ENCODE measurements around the gene PHLPP1. TPM values are rescaled to one million over a fixed set of nuclear protein-coding genes. Genes with fewer than 3 reads are reported as not detected.

Gene PHLPP1
- total and polyA plus RNA-seq, 9 of the 15 experiments (the other 6 are each of a cell fraction or from before 2014, with no cell fraction given): 0.56 to 9.0 (median 4.5) TPM

DNA sequence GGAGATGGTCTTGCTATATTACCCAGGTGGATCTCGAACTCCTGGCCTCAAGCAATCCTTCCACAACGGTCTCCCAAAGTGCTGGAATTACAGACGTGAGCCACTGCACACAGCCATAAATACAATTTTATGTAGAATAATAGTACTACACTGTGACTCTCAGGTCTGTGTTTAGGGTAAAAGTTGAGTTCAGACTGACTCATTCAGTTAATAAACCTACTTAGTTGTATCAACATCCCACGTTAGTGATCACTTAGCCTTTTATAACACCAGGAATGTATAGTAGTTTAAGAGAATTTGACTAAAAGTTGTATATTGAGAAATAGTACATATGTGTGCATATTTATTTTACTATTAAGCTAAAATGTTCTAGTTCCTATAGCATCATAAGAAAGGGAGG, 237.5 kb downstream of the PHLPP1 start (continued):
- no peak for TF ChIP-seq POLR2G (IDR thresholded peaks at IDR 0.05; ENCODE audit: low read depth, low read length)
- TF ChIP-seq, protein P1, sequence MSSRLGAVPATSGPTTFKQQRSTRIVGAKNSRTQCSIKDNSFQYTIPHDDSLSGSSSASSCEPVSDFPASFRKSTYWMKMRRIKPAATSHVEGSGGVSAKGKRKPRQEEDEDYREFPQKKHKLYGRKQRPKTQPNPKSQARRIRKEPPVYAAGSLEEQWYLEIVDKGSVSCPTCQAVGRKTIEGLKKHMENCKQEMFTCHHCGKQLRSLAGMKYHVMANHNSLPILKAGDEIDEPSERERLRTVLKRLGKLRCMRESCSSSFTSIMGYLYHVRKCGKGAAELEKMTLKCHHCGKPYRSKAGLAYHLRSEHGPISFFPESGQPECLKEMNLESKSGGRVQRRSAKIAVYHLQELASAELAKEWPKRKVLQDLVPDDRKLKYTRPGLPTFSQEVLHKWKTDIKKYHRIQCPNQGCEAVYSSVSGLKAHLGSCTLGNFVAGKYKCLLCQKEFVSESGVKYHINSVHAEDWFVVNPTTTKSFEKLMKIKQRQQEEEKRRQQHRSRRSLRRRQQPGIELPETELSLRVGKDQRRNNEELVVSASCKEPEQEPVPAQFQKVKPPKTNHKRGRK (tag; IDR thresholded peaks at IDR 0.05): no peak
- no peak for TF ChIP-seq NFRKB (IDR thresholded peaks at IDR 0.05; ENCODE audit: low read depth)
- TF ChIP-seq KHSRP (IDR thresholded peaks at IDR 0.05): no peak
- TF ChIP-seq CBX8 (IDR thresholded peaks at IDR 0.05; ENCODE audit: borderline replicate concordance, extremely low read depth, low read depth, low read length, poor library complexity, severe bottlenecking): no peak
- TF ChIP-seq POLR2B (IDR thresholded peaks at IDR 0.05; ENCODE audit: low read depth, partially characterized antibody): no peak
- TF ChIP-seq, protein P2, sequence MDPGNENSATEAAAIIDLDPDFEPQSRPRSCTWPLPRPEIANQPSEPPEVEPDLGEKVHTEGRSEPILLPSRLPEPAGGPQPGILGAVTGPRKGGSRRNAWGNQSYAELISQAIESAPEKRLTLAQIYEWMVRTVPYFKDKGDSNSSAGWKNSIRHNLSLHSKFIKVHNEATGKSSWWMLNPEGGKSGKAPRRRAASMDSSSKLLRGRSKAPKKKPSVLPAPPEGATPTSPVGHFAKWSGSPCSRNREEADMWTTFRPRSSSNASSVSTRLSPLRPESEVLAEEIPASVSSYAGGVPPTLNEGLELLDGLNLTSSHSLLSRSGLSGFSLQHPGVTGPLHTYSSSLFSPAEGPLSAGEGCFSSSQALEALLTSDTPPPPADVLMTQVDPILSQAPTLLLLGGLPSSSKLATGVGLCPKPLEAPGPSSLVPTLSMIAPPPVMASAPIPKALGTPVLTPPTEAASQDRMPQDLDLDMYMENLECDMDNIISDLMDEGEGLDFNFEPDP (CRISPR knock-in tag; IDR thresholded peaks at IDR 0.05): no peak

DNA sequence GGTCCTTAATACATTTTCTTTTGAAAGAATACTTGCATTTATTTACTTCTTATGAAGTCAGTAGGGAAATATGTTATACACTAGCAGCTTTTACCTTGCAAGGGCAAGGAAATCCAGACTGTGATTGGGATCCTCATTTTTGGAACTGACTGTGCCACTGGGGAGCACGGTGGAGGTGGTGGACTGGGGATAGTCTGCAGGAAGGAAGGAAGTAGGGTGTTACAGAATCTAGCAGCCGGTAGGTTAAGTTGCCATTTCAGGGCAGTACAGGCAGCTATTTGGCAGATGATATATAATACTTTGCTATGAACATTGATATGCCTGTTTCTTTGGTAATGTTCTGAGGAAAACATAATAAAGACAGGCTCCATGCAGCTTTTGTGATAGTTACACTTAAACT, 238.3 kb downstream of the PHLPP1 start:
- no TSS peak for BruUV-seq (replicated peaks)
- Histone ChIP-seq H3K27me3 (ENCODE audit: control insufficient read depth in 2 of 2, insufficient read depth in 2 of 2, low read length in 2 of 2) (no peaks in the 10 kb centered on the region), H4K20me1 (replicated peaks; ENCODE audit: control insufficient read depth, insufficient read depth, low read length) (no peaks in the 10 kb centered on the region), H3K4me3 (no peak overlapping the region), H3K79me2 (ENCODE audit: control insufficient read depth, insufficient read depth, low read length) (no peaks in the 10 kb centered on the region), H3K4me1 (replicated peaks in 1 of 2; ENCODE audit: control insufficient read depth in 2 of 2, insufficient read depth in 2 of 2, low read length in 2 of 2) (peaks cover 0 to 4% of the 10 kb centered on the region in 2 experiments; a peak in 1 of 5 replicates), H3K9me3 (replicated peaks; ENCODE audit: control insufficient read depth, insufficient read depth, low read depth, low read length) (no peaks in the 10 kb centered on the region), H3K9ac (ENCODE audit: insufficient read depth in 1 of 2, low read depth in 2 of 2, low read length in 2 of 2) (no peak overlapping the region), H3K36me3 (ENCODE audit: control insufficient read depth, insufficient read depth, low read length) (peaks cover 3% of the 10 kb centered on the region; the same call in 1 of the 3 replicates), H3K9me1 (ENCODE audit: control insufficient read depth, insufficient read depth, low read length) (no peaks in the 10 kb centered on the region), H2AFZ (ENCODE audit: low read depth, low read length) (no peak overlapping the region), H3K27ac (ENCODE audit: extremely low read depth, low read depth, low read length) (no peak overlapping the region), H3K4me2 (ENCODE audit: insufficient read depth, low read length) (no peak overlapping the region)
- CTCF ChIA-PET (ENCODE audit: low intra/inter-chr PET ratio): interaction anchor here (0.5 kb wide), 1 partner anchor 237 kb away, joined by 5 read pairs; no protein-coding TSS in a partner anchor
- FAIRE-seq (no peak), ATAC-seq (no peak), DNase-seq (ENCODE audit: extremely low read depth in 1 of 4, low spot score in 3 of 4) (no peak)
- in situ Hi-C loops (cut with MboI): loop anchor here (10.0 kb wide), 1 partner anchor 239 kb away; the partner anchor contains the start of gene PHLPP1
- POLR2A ChIA-PET: no interaction called here
- WGBS (ENCODE audit: insufficient coverage, low coverage, missing lambda C conversion rate): 43% methylated on average over 2 of the region's 2 CpGs
- intact Hi-C loops (cut with micrococcal nuclease): no loop called here
- TF ChIP-seq SREBF1 (IDR thresholded peaks at IDR 0.05; ENCODE audit: borderline replicate concordance, low read depth, low read length): no peak
- no peak for TF ChIP-seq RBM22 (IDR thresholded peaks at IDR 0.05; ENCODE audit: low read depth, low read length, poor library complexity, severe bottlenecking)
- no peak for TF ChIP-seq LCOR (CRISPR knock-in tag; IDR thresholded peaks at IDR 0.05)
